Astrocyte (in vitro differentiated cells and primary cell): ENCODE measurements around the gene C10orf67. TPM values are rescaled to one million over a fixed set of nuclear protein-coding genes. Genes with fewer than 3 reads are reported as not detected.

Experiments used
- DNase-seq: peaks from one replicate; pipeline ENCODE4 v3.0.0-alpha.2; 2010; ENCODE audit warnings: low read depth
- FAIRE-seq: peaks from 2 replicates; lab custom pipeline; 2011; peaks lifted over from hg19 to GRCh38; lab: Jason Lieb, UNC
- H2AFZ ChIP-seq: 2 replicates; pipeline ENCODE4 v1.6.0; 2012; ENCODE audit warnings: low read depth, low read length, inconsistent platforms
- H3K27ac ChIP-seq: 2 replicates; pipeline ENCODE4 v1.5.1; 2011; ENCODE audit warnings: low read depth, low read length, inconsistent platforms
- H3K27me3 ChIP-seq: 2 replicates; pipeline ENCODE4 v1.6.0; 2011; ENCODE audit warnings: low read length, inconsistent platforms; ENCODE audit not compliant: insufficient read depth
- H3K36me3 ChIP-seq: 2 replicates; pipeline ENCODE4 v1.5.1; 2011; ENCODE audit warnings: low read length, inconsistent platforms; ENCODE audit not compliant: insufficient read depth
- H3K4me1 ChIP-seq: 2 replicates; pipeline ENCODE4 v1.5.1; 2011; ENCODE audit warnings: low read length, inconsistent platforms; ENCODE audit not compliant: insufficient read depth
- H3K4me2 ChIP-seq: 2 replicates; pipeline ENCODE4 v1.6.0; 2012; ENCODE audit warnings: low read length, inconsistent platforms
- H3K4me3 ChIP-seq: 2 replicates; pipeline ENCODE4 v1.5.1; 2011; ENCODE audit warnings: low read depth, mild to moderate bottlenecking, low read length, inconsistent platforms; ENCODE audit not compliant: insufficient read depth
- H3K79me2 ChIP-seq: 2 replicates; pipeline ENCODE4 v1.6.0; 2012; ENCODE audit warnings: mild to moderate bottlenecking, low read length, inconsistent platforms; ENCODE audit not compliant: insufficient read depth
- H3K9ac ChIP-seq: 2 replicates; pipeline ENCODE4 v1.6.0; 2012; ENCODE audit warnings: mild to moderate bottlenecking, low read length, inconsistent platforms
- H3K9me3 ChIP-seq: 2 replicates; pipeline ENCODE4 v1.5.1; 2012; ENCODE audit warnings: low read depth, mild to moderate bottlenecking, low read length, inconsistent platforms; ENCODE audit not compliant: insufficient read depth
- H4K20me1 ChIP-seq: 2 replicates; pipeline ENCODE4 v1.6.0; 2012; ENCODE audit warnings: low read length, inconsistent platforms; ENCODE audit not compliant: insufficient read depth
- H3K27ac Mint-ChIP-seq: one replicate; pipeline ENCODE4 v1.8.0; 2021; ENCODE audit warnings: mild to moderate bottlenecking, mixed read lengths; ENCODE audit not compliant: unreplicated experiment
- H3K27me3 Mint-ChIP-seq: one replicate; pipeline ENCODE4 v1.8.0; 2021; ENCODE audit warnings: low read depth, mixed read lengths; ENCODE audit not compliant: unreplicated experiment
- H3K36me3 Mint-ChIP-seq: one replicate; pipeline ENCODE4 v1.8.0; 2021; ENCODE audit warnings: low read depth, mixed read lengths; ENCODE audit not compliant: unreplicated experiment
- H3K4me1 Mint-ChIP-seq: one replicate; pipeline ENCODE4 v1.8.0; 2021; ENCODE audit warnings: low read depth, mixed read lengths; ENCODE audit not compliant: unreplicated experiment
- H3K4me3 Mint-ChIP-seq: one replicate; pipeline ENCODE4 v1.8.0; 2021; ENCODE audit warnings: mild to moderate bottlenecking, moderate library complexity, mixed read lengths; ENCODE audit not compliant: unreplicated experiment
- H3K9me3 Mint-ChIP-seq: one replicate; pipeline ENCODE4 v1.8.0; 2021; ENCODE audit warnings: mild to moderate bottlenecking, mixed read lengths; ENCODE audit not compliant: unreplicated experiment
- CTCF ChIP-seq: IDR thresholded peaks from 2 replicates; pipeline ENCODE4 v1.5.1; 2011; ENCODE audit warnings: low read depth, mild to moderate bottlenecking, inconsistent platforms, low read length, moderate library complexity; ENCODE audit not compliant: insufficient read depth
- EZH2 ChIP-seq: IDR thresholded peaks from 2 replicates; pipeline ENCODE4 v1.6.1; 2012; ENCODE audit warnings: mild to moderate bottlenecking, low read length, inconsistent platforms; ENCODE audit not compliant: insufficient read depth
- total RNA-seq: library from RNA; stranded (reverse); gene quantifications from 2 replicates; pipeline ENCODE4 v1.2.1, GENCODE V29; 2021

The C10orf67 gene
- total RNA-seq, 1 donor from 2014 or later: 0.27 TPM

GRCh38 chr10:23364378-23364777, 19.8 kb upstream of the C10orf67 start:
- Histone ChIP-seq H3K27ac (no peak overlapping the region), H3K27me3 (no peaks in the 10 kb centered on the region), H4K20me1 (no peaks in the 10 kb centered on the region), H3K9ac (no peak overlapping the region), H3K79me2 (no peaks in the 10 kb centered on the region), H2AFZ (no peak overlapping the region), H3K36me3 (no peaks in the 10 kb centered on the region), H3K4me1 (no peaks in the 10 kb centered on the region), H3K4me2 (no peak overlapping the region), H3K9me3 (no peaks in the 10 kb centered on the region), H3K4me3 (no peak overlapping the region)
- Mint-ChIP-seq H3K27ac (no peak overlapping the region), H3K4me3 (no peak overlapping the region), H3K9me3 (no peaks in the 10 kb centered on the region), H3K27me3 (peaks cover 8% of the 10 kb centered on the region), H3K36me3 (no peaks in the 10 kb centered on the region), H3K4me1 (peaks cover 20% of the 10 kb centered on the region)
- no peak for FAIRE-seq
- DNase-seq: no peak
- TF ChIP-seq EZH2 (no peak), CTCF (no peak)

- Histone ChIP-seq H3K4me3 (no peak overlapping the region), H4K20me1 (no peaks in the 10 kb centered on the region), H3K27me3 (no peaks in the 10 kb centered on the region), H3K4me1 (no peaks in the 10 kb centered on the region), H2AFZ (no peak overlapping the region), H3K4me2 (no peak overlapping the region), H3K79me2 (no peaks in the 10 kb centered on the region), H3K27ac (no peak overlapping the region), H3K9me3 (no peaks in the 10 kb centered on the region), H3K9ac (no peak overlapping the region), H3K36me3 (no peaks in the 10 kb centered on the region)
- peaks cover 18% of the 10 kb centered on the region for H3K4me1 Mint-ChIP-seq
- no peaks in the 10 kb centered on the region for H3K36me3 Mint-ChIP-seq
- H3K4me3 Mint-ChIP-seq: no peak overlapping the region
- FAIRE-seq (no peak), DNase-seq (no peak)
- no peak overlapping the region for H3K27ac Mint-ChIP-seq
- no peaks in the 10 kb centered on the region for H3K9me3 Mint-ChIP-seq
- peaks cover 9% of the 10 kb centered on the region for H3K27me3 Mint-ChIP-seq
- TF ChIP-seq EZH2 (no peak), CTCF (no peak)
Measured at GRCh38 chr10:23363793-23364135, 19.2 kb upstream of the C10orf67 start.

- no peaks in the 10 kb centered on the region for H3K27me3 ChIP-seq
- no peak for FAIRE-seq
Measured at GRCh38 chr10:23362879-23363792, 18.5 kb upstream of the C10orf67 start.

More at GRCh38 chr10:23362879-23363792, 18.5 kb upstream of the C10orf67 start:
- no peaks in the 10 kb centered on the region for H3K36me3 Mint-ChIP-seq
- no peaks in the 10 kb centered on the region for H3K9me3 ChIP-seq
- no peaks in the 10 kb centered on the region for H3K9me3 Mint-ChIP-seq
- no peak for TF ChIP-seq EZH2
- TF ChIP-seq CTCF: no peak
- H3K4me1 ChIP-seq: no peaks in the 10 kb centered on the region
- H3K79me2 ChIP-seq: no peaks in the 10 kb centered on the region
- no peak for DNase-seq
- H3K4me1 Mint-ChIP-seq: peaks cover 12% of the 10 kb centered on the region
- peaks cover 11% of the 10 kb centered on the region for H3K27me3 Mint-ChIP-seq
- no peak overlapping the region for H3K9ac ChIP-seq
- H3K36me3 ChIP-seq: no peaks in the 10 kb centered on the region
- H3K27ac Mint-ChIP-seq: no peak overlapping the region
- H3K4me3 Mint-ChIP-seq: no peak overlapping the region
- no peak overlapping the region for H3K27ac ChIP-seq
- no peaks in the 10 kb centered on the region for H4K20me1 ChIP-seq
- no peak overlapping the region for H3K4me3 ChIP-seq
- no peak overlapping the region for H2AFZ ChIP-seq
- H3K4me2 ChIP-seq: no peak overlapping the region
